Fibroblast of the aortic adventitia (primary cell): Measurements from ENCODE around the gene SERTM2. TPM values are rescaled to one million over a fixed set of nuclear protein-coding genes. Genes with fewer than 3 reads are reported as not detected.

Experiments
- DNase-seq: peaks from one replicate; pipeline ENCODE4 v3.0.0-alpha.2; 2010; ENCODE audit warnings: low read depth
- H3K4me3 ChIP-seq: 2 replicates; pipeline ENCODE4 v1.5.1; 2011; ENCODE audit warnings: low read depth, mild to moderate bottlenecking, control low read depth, low read length, moderate library complexity
- total RNA-seq: library from RNA; depleted of rRNA; stranded (reverse); fragments of >200 nt; gene quantifications from 2 replicates; pipeline ENCODE4 v1.2.3, GENCODE V29; 2012; ENCODE audit warnings: low replicate concordance
- TF ChIP-seq, protein P1 (sequence below): IDR thresholded peaks from 2 replicates; pipeline ENCODE4 v1.5.1; 2011; ENCODE audit warnings: mild to moderate bottlenecking, low read length, control low read depth, inconsistent platforms; ENCODE audit not compliant: insufficient read depth

The SERTM2 gene
- total RNA-seq, 1 donor = not detected

- DNase-seq = no peak
- H3K4me3 ChIP-seq = no peak overlapping the region
- TF ChIP-seq, protein P1, sequence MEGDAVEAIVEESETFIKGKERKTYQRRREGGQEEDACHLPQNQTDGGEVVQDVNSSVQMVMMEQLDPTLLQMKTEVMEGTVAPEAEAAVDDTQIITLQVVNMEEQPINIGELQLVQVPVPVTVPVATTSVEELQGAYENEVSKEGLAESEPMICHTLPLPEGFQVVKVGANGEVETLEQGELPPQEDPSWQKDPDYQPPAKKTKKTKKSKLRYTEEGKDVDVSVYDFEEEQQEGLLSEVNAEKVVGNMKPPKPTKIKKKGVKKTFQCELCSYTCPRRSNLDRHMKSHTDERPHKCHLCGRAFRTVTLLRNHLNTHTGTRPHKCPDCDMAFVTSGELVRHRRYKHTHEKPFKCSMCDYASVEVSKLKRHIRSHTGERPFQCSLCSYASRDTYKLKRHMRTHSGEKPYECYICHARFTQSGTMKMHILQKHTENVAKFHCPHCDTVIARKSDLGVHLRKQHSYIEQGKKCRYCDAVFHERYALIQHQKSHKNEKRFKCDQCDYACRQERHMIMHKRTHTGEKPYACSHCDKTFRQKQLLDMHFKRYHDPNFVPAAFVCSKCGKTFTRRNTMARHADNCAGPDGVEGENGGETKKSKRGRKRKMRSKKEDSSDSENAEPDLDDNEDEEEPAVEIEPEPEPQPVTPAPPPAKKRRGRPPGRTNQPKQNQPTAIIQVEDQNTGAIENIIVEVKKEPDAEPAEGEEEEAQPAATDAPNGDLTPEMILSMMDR = no peak
These were observed 57.4 kb downstream of the SERTM2 start for GRCh38 chrX:111568817-111569216.

Other genes with a start within 250 kb of the SERTM2 start
- gene CAPN6, start 241.2 kb upstream of the SERTM2 start, total RNA-seq = not detected in 2 replicates
- gene DCX, start 99.5 kb upstream of the SERTM2 start, total RNA-seq = not detected in 2 replicates
- 56.5 and 108 TPM in 2 replicates for gene ALG13, start 169.5 kb downstream of the SERTM2 start, total RNA-seq